HCT116 (cell line): ENCODE measurements around the gene SEPTIN2. TPM values are rescaled to one million over a fixed set of nuclear protein-coding genes. Genes with fewer than 3 reads are reported as not detected.

ENCODE experiments used
- ATAC-seq: fragments of 200-7000 bp; cut with Tn5 transposase; 2 replicates; pipeline ENCODE4 v1.9.1; 2020; ENCODE audit warnings: mild to moderate bottlenecking, moderate library complexity
- BruUV-seq: library from RNA; stranded (reverse); fragments of 400-500 nt; replicated peaks from 2 replicates; lab custom pipeline; 2021; lab: Mats Ljungman, UMichigan
- CTCF ChIA-PET: fragments of 300-600 bp; sonication (Branson Sonifier 250); formaldehyde crosslinking; loops from one replicate; lab custom pipeline; 2021; ENCODE audit warnings: antibody characterized with exemption; lab: Charles Lee
- POLR2A ChIA-PET: fragments of 300-600, 350-600 bp; sonication (Branson Sonifier 250); formaldehyde crosslinking; loops from one replicate; lab custom pipeline; 2021; ENCODE audit warnings: antibody characterized with exemption; lab: Charles Lee
- RAD21 ChIA-PET, 2 experiments: fragments of 300-600 bp; sonication (Branson Sonifier 250); formaldehyde crosslinking; loops; one replicate each; lab custom pipeline; 2023; ENCODE audit warnings: low total read pairs in 2 of 2; ENCODE audit not compliant: uncharacterized antibody in 2 of 2, unreplicated experiment in 2 of 2, low non-redundant PET in 1 of 2; lab: Charles Lee
- DNase-seq: peaks from one replicate; pipeline ENCODE4 v3.0.0-alpha.2; 2010; ENCODE audit warnings: low read depth, low spot score
- H2AFZ ChIP-seq: fragments of 200-600 bp; shearing (Covaris generic), sonication (generic); 2 replicates; pipeline ENCODE4 v1.6.1; 2017; ENCODE audit warnings: low read depth, mixed run types, mixed read lengths, antibody characterized with exemption, low read length; ENCODE audit not compliant: poor library complexity, severe bottlenecking
- H3K27ac ChIP-seq: 2 replicates; pipeline ENCODE4 v1.5.1; 2012; ENCODE audit warnings: low read depth, low read length
- H3K27me3 ChIP-seq: fragments of 200-600 bp; sonication (generic); 2 replicates; pipeline ENCODE4 v1.6.1; 2016; ENCODE audit warnings: mixed run types, low read length, mixed read lengths; ENCODE audit not compliant: insufficient read depth
- H3K36me3 ChIP-seq, 2 experiments: fragments of 200-500 bp in 1 of 2; fragments of 200-600 bp in 1 of 2; sonication (Bioruptor generic) in 1 of 2; sonication (generic) in 1 of 2; 2 replicates each; pipeline versions ENCODE4 v1.5.1 to v1.6.1; 2014 to 2016; ENCODE audit warnings: low read length in 2 of 2, inconsistent platforms in 1 of 2, mixed read lengths in 1 of 2, mixed run types in 1 of 2; ENCODE audit not compliant: insufficient read depth in 2 of 2, control insufficient read depth in 1 of 2
- H3K4me1 ChIP-seq, 2 experiments: fragments of 200-600 bp in 1 of 2; sonication (generic) in 1 of 2; 2 replicates each; pipeline versions ENCODE4 v1.5.1 to v1.6.1; 2012 to 2017; ENCODE audit warnings: low read length in 2 of 2, inconsistent platforms in 1 of 2, mild to moderate bottlenecking in 1 of 2, mixed read lengths in 1 of 2, mixed run types in 1 of 2, moderate library complexity in 1 of 2; ENCODE audit not compliant: insufficient read depth in 2 of 2, control insufficient read depth in 1 of 2
- H3K4me2 ChIP-seq: fragments of 200-600 bp; sonication (generic); 2 replicates; pipeline ENCODE4 v1.6.1; 2017; ENCODE audit warnings: mixed run types, low read length, mixed read lengths
- H3K4me3 ChIP-seq, 2 experiments: fragments of 200-600 bp in 1 of 2; sonication (generic) in 1 of 2; replicated peaks in 1 of 2; 2 replicates each; pipeline ENCODE4 v1.5.1; 2011 to 2016; ENCODE audit warnings: low read length in 2 of 2, control low read depth in 1 of 2, low read depth in 1 of 2, mild to moderate bottlenecking in 1 of 2, mixed read lengths in 1 of 2, mixed run types in 1 of 2
- H3K79me2 ChIP-seq: fragments of 200-600 bp; sonication (generic); 2 replicates; pipeline ENCODE4 v1.6.1; 2017; ENCODE audit warnings: mild to moderate bottlenecking, mixed run types, low read length, moderate library complexity, mixed read lengths; ENCODE audit not compliant: insufficient read depth
- H3K9ac ChIP-seq: fragments of 200-600 bp; sonication (generic); 2 replicates; pipeline ENCODE4 v1.6.1; 2016; ENCODE audit warnings: low read length, mixed read lengths
- H3K9me2 ChIP-seq: fragments of 200-600 bp; sonication (generic), shearing (Covaris generic); 2 replicates; pipeline ENCODE4 v1.6.1; 2017; ENCODE audit warnings: mixed run types, mild to moderate bottlenecking, moderate library complexity; ENCODE audit not compliant: insufficient read depth
- H3K9me3 ChIP-seq, 2 experiments: fragments of 200-500 bp in 1 of 2; fragments of 200-600 bp in 1 of 2; sonication (Bioruptor generic) in 1 of 2; sonication (generic) in 1 of 2; 2 replicates each; pipeline ENCODE4 v1.6.1; 2014 to 2017; ENCODE audit warnings: low read length in 2 of 2, mixed read lengths in 2 of 2, inconsistent platforms in 1 of 2, low read depth in 1 of 2, mild to moderate bottlenecking in 1 of 2, mixed run types in 1 of 2, moderate library complexity in 1 of 2; ENCODE audit not compliant: control insufficient read depth in 1 of 2, insufficient read depth in 1 of 2
- H4K20me1 ChIP-seq: fragments of 200-600 bp; sonication (generic), shearing (Covaris generic); 2 replicates; pipeline ENCODE4 v1.6.1; 2017; ENCODE audit warnings: mixed run types, mild to moderate bottlenecking, moderate library complexity; ENCODE audit not compliant: insufficient read depth
- JUND ChIP-seq: IDR thresholded peaks from 2 replicates; pipeline ENCODE4 v1.6.1; 2012
- MAX ChIP-seq: IDR thresholded peaks from 2 replicates; pipeline ENCODE4 v1.6.1; 2012
- POLR2A ChIP-seq: IDR thresholded peaks from 2 replicates; pipeline ENCODE4 v1.7.0; 2011; ENCODE audit warnings: borderline replicate concordance; ENCODE audit not compliant: insufficient read depth, insufficient read length; ENCODE audit errors: extremely low read depth
- POLR2AphosphoS5 ChIP-seq: IDR thresholded peaks from 2 replicates; pipeline ENCODE4 v1.6.1; 2011; ENCODE audit warnings: mild to moderate bottlenecking, low read depth, low read length, moderate library complexity
- RAD21 ChIP-seq: IDR thresholded peaks from 2 replicates; pipeline ENCODE4 v1.6.1; 2012; ENCODE audit warnings: low read depth, mild to moderate bottlenecking
- SP1 ChIP-seq: IDR thresholded peaks from 2 replicates; pipeline ENCODE4 v1.6.1; 2012; ENCODE audit warnings: low read depth
- SRF ChIP-seq: IDR thresholded peaks from 2 replicates; pipeline ENCODE4 v1.6.1; 2012; ENCODE audit warnings: low read depth
- TCF7L2 ChIP-seq: IDR thresholded peaks from 2 replicates; pipeline ENCODE4 v1.7.0; 2011; ENCODE audit warnings: borderline replicate concordance, inconsistent platforms; ENCODE audit not compliant: insufficient read depth, insufficient read length; ENCODE audit errors: extremely low read depth
- ZBTB33 ChIP-seq: IDR thresholded peaks from 2 replicates; pipeline ENCODE4 v1.6.1; 2011; ENCODE audit warnings: mild to moderate bottlenecking, low read length, moderate library complexity; ENCODE audit not compliant: insufficient replicate concordance; ENCODE audit errors: extremely low read depth
- intact Hi-C: fragments of 100-400 bp; cut with micrococcal nuclease; formaldehyde crosslinking; loops from 2 replicates; pipeline ENCODE4 v1.10.0; 2022
- total RNA-seq: library from RNA; stranded (reverse); gene quantifications from one replicate; pipeline ENCODE4 v1.2.1, GENCODE V29; 2021; ENCODE audit not compliant: unreplicated experiment

SEPTIN2 gene
- total RNA-seq, 1 experiment from 2014 or later = 317 TPM

- Histone ChIP-seq H2AFZ (no peak overlapping the region), H3K9ac (no peak overlapping the region), H3K4me3 (no peak overlapping the region), H3K4me2 (no peak overlapping the region), H3K4me1 (peaks cover 21 to 51% of the 10 kb centered on the region in 2 experiments; a peak in 3 of 4 replicates), H3K9me2 (no peaks in the 10 kb centered on the region), H3K79me2 (peaks cover 97% of the 10 kb centered on the region), H3K9me3 (0 out of 4 replicates have a peak, but pooled peaks cover 0 to 3% of the 10 kb centered on the region in 2 experiments), H3K27me3 (no peaks in the 10 kb centered on the region), H3K27ac (no peak overlapping the region), H4K20me1 (peaks cover 29% of the 10 kb centered on the region; the same call in 1 of the 2 replicates)
- CTCF ChIA-PET = no interaction called here
- RAD21 ChIA-PET = no interaction called here
- no TSS peak for BruUV-seq
- POLR2A ChIA-PET = no interaction called here
- intact Hi-C loops = loop anchor here (5.0 kb wide), 1 partner anchor 43 kb away; the partner anchor contains the start of genes HDLBP and SEPTIN2
- ATAC-seq (no peak), DNase-seq (no peak)
- TF ChIP-seq SRF (no peak), MAX (no peak), TCF7L2 (no peak), POLR2AphosphoS5 (no peak), RAD21 (no peak), POLR2A (no peak), JUND (no peak), ZBTB33 (no peak), SP1 (no peak)
- TF ChIP-seq, all 23 proteins: peak for 0
- 0 out of 4 replicates have a peak, but pooled peaks cover 0 to 4% of the 10 kb centered on the region in 2 experiments for H3K36me3 ChIP-seq
Observed at GRCh38 chr2:241274127-241274526, 41.6 kb upstream of the SEPTIN2 start.
